Measurements from ENCODE around the gene SLC19A1. TPM values are rescaled to one million over a fixed set of nuclear protein-coding genes. Genes with fewer than 3 reads are reported as not detected.

The SLC19A1 gene
- polyA plus RNA-seq, 3 donors: 42.2 to 51.1 (median 50.2) TPM

DNA sequence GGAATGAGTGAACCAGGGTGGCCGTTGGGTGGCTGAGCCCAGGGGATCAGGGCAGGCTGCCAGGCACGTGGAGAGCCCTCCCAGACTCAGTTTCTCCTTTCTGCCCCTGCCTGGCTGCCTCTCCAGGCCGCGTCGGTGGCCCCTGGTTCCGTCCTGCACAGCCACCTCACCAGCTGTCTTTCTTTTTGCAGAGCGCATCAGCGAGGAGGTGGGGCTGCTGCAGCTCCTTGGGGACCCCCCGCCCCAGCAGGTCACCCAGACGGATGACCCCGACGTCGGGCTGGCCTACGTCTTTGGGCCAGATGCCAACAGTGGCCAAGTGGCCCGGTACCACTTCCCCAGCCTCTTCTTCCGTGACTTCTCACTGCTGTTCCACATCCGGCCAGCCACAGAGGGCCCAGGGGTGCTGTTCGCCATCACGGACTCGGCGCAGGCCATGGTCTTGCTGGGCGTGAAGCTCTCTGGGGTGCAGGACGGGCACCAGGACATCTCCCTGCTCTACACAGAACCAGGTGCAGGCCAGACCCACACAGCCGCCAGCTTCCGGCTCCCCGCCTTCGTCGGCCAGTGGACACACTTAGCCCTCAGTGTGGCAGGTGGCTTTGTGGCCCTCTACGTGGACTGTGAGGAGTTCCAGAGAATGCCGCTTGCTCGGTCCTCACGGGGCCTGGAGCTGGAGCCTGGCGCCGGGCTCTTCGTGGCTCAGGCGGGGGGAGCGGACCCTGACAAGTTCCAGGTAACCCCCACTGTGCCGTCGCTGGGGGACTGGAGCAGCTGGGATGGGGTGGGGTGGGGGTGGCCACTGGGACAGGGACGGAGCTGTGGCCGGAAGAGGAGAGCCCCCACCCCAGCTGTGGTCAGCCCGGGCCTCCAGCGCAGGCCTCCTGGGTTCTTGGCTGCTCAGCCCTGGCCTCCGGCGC lies 73.9 kb downstream of the SLC19A1 start:
- DNase-seq: no peak

DNA sequence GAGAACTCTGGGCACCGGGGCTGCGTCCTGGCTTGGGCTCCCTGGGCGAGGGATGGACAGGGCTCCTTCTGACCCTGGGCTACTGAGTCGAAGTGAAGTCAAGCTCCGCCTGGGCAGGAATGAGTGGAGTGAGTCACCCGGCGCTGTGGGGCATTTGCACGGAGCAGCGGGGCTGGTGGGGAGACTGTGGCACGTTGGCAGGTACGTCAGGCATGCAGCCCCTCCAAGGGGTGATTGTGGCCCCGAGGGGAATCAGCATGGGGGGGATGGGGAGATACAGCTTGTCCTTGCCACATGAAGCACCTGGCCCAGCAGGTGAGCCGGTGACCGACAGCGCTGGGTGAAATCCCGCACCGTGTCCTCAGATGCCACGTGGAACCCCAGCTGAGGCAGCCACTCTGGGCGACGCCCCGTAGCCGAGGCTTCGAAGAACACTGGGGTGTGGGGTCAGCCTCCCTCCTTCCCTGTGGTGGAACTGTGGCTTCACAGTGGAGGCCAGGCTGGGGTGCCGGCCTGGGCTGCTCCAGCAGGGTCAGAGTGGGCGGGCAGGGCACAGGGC lies 74.9 kb downstream of the SLC19A1 start:
- DNase-seq: no peak

GRCh38 chr21:45466330-45467220 lies 75.7 kb downstream of the SLC19A1 start:
- no peak for DNase-seq

DNA sequence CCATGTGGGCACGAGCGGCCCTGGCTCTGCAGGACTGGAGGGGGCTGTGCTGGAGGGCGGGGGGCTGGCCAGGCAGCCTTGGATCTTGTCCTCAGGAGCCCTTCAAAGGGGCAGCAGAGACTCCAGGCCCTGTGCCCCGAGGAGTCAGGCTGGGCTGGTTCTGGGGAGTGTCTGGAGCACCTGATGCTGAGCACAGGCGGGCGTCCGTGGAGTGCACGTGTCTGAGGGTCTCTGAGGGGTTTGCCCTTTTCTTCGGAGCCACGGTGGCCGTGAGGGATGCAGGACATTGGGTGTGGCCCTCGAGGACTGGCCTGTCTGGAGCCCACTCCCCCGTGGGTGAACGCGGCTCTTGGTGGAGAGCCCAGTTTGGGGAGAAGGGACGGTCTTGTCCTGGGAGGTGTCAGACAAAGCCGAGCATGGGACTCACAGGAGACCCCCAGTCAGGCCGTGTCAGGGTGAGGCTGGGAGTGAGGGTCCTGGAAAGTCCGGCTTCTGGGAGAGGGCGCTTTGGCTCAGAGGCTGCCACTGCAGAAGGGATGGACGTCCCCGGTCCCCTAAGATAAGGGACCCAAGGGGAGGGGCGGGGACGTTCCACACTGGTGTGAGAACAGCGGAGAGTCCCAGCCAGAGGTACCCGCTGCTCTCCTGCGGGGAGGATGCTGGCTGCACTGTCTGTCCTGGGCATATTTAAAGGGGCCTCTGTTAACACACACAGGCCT lies 76.5 kb downstream of the SLC19A1 start:
- no peak for DNase-seq

DNA sequence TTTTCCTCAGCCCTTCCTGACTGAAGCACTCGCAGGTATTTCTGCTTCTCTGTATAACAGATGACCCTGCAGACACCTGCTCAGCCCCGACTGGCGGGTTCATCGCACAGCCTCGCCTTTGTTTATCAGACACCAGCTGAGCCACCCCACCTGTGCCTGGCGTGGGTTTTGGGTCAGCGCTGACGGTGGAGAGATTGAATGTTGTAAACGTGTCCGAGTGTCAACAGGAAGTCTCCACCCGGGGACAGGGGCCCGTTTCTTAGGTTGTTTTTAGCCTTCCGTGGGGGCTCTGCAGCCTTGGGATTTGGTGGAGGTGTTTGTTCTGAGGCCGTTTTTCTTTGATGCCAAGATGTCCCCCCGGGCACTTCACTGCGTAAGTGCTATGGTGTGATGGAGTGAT lies 77.1 kb downstream of the SLC19A1 start:
- no peak for DNase-seq

DNA sequence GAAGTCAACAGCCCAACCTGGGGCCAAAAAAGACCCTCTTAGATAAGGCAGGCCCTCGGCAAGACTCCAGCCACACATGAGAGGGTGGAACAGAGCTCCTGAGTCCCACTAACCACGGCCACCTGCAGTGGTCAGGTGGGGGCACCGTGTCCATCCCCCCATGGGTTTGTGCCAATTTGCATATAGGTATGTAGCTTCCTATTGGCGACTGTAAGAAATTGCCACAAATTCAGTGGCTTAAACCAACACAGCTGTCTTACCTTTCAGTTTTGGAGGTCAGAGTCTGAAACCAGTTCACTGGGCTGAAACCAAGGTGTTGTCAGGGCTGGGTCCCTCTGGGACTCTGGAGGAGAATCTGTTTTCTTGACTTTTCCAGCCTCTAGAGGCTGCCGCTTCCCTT lies 77.9 kb downstream of the SLC19A1 start:
- DNase-seq: no peak

DNA sequence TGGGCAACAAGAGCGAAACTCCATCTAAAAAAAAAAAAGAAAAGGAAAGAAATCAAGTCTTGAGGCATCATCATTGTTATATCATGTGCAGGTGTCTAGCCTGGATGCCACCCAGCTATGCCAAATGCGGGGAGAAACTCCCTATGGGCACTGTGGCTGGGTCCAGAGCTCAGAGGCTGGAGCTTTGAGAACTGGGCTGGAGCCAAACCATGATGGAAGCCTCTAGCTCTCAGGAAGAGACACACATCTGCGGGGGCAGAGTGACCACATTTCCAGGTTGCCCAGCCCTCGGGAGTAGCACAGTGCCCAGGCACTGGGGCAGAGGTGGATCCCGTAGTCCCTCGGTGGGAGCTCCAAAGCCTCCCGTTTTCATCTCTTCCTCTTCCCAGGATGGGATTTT lies 78.4 kb downstream of the SLC19A1 start:
- DNase-seq: no peak

- DNase-seq: no peak
Measured at GRCh38 chr21:45461806-45462341, 80.4 kb downstream of the SLC19A1 start.

- no peak for DNase-seq
Measured at GRCh38 chr21:45461369-45461750, 80.9 kb downstream of the SLC19A1 start.

DNA sequence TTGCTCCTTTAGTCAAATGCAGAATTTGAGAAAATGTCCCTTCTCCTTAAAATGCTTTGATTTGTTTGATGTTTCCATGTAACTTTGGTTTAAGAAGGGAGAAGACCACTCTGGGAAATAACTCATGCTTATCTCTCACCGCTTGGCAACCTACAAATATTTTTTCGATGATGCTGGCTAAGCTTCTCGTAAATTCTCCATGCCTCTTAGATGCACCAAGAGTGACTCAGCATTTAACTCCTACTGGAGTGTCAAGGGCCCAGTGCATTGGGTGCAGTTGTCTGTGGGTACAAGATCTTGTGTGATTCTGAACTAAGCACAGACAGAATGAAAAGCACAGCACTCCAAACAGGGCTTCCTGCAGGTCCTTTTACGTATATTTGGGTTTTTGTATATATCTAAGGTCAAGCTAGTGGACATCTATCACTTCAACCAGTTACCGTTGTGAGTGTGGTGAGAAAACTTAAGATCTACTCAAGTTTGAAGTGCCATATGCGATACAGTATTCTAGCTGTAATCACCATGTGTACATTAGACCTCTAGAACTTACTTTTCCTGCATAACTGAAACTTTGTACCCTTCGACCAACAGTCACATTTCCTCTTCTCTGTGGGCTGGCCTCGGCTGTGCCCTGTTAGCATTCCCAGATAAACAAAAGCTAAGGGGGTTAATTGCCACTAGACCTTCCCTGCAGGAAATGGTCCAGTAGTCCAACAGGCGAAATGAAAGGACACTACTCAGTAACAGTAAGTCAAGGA lies 81.5 kb downstream of the SLC19A1 start:
- DNase-seq: no peak

DNA sequence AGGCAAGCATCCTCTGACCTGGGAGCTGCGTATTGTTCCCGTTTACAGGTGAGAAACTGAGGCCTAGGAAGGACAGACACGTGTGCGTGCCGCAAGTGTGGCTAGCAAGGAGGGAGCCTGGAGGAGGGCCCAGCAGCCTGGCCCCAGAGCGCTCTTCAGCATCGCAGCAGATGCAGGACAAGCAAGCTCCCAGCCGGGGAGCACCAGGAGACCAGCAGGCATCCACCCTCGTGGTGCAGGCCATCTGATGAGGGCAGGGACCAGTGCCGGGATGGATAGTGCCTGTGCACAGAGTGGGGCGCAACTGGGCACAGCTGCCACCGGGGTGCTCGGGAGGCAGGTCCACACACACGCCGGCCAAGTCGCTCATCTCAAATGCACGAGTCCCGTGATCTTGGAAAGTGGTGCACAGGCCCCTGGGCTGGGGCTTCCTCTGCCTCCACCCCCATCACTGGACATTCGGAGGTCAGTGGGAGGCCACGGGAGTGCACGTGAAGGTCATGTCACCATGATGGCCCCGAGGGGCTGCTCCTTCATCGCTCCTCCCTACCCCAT lies 82.2 kb downstream of the SLC19A1 start:
- DNase-seq: no peak

- DNase-seq: no peak
Measured at GRCh38 chr21:45459171-45460010, 82.8 kb downstream of the SLC19A1 start.

- no peak for DNase-seq
Measured at GRCh38 chr21:45458281-45459170, 83.7 kb downstream of the SLC19A1 start.

DNA sequence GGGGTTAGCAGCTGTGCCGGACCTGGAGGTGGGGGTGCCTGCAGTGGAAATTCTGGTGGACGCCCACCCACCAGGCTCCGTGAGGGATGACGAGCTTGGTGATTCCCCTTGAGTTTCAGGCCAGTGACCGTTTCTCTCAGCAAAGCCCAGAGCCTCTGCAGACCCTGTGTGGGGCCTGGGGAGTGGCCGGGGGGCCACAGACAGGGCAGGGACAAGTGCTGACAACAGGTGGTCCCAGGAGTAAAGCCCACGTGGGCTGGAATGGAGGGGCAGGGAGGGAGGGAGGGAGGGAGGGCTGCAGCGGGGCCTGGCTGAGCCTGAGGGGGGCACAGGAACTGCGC lies 84.4 kb downstream of the SLC19A1 start:
- DNase-seq: no peak

- no peak for DNase-seq
Measured at GRCh38 chr21:45457161-45457831, 84.9 kb downstream of the SLC19A1 start.

DNA sequence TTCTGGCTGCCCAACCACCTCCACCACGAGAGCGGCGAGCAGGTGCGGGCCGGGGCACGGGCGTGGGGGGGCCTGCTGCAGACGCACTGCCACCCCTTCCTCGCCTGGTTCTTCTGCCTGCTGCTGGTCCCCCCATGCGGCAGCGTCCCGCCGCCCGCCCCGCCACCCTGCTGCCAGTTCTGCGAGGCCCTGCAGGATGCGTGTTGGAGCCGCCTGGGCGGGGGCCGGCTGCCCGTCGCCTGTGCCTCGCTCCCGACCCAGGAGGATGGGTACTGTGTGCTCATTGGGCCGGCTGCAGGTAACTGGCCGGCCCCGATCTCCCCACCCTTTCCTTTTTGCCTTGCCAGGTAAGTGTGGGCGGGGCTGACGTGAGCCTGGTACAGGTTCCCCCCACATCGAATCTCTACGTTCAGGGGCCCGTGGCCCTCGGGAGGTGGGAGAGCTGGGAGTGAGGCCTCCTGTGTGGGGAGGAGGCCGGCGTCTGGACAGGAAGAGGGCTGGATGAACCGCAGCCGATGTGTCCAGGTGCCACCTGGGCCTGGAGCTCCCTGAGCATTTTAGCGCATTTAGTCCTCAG lies 85.6 kb downstream of the SLC19A1 start:
- DNase-seq: no peak

Data from renal pelvis (tissue), 4 donors.